Measurements from ENCODE around the gene ADCY3.
A peak's percentile ranks its signal among the peaks of the same experiment; 100 is the strongest.

The ADCY3 gene

DNA sequence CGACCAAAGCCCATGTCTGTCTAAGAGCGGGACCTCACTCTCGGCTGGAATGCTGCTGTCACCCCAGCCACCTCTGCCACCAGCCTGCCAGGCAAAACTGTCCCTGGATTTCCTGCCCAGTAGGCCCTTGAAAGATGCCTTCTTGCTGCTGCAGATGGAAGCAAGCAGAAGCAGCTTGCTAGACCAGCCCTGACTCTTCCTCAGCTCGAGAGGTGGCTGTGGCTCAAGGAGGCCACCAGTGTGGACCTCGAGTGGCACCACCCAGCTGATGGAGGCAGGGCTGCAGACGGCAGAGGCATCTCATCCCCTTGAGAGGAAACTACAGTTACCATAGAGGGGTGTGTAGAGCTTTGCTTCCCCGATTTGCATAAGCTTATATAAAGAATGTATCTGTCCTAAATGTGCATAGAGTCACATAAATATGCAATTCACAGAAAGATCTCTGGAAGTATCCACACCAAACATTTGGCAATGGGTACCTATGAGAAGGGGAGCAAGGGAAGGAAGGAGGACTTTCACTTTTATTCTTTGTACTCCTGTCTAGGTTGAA is 20.6 kb downstream of the ADCY3 start:
- DNase-seq: no peak

DNA sequence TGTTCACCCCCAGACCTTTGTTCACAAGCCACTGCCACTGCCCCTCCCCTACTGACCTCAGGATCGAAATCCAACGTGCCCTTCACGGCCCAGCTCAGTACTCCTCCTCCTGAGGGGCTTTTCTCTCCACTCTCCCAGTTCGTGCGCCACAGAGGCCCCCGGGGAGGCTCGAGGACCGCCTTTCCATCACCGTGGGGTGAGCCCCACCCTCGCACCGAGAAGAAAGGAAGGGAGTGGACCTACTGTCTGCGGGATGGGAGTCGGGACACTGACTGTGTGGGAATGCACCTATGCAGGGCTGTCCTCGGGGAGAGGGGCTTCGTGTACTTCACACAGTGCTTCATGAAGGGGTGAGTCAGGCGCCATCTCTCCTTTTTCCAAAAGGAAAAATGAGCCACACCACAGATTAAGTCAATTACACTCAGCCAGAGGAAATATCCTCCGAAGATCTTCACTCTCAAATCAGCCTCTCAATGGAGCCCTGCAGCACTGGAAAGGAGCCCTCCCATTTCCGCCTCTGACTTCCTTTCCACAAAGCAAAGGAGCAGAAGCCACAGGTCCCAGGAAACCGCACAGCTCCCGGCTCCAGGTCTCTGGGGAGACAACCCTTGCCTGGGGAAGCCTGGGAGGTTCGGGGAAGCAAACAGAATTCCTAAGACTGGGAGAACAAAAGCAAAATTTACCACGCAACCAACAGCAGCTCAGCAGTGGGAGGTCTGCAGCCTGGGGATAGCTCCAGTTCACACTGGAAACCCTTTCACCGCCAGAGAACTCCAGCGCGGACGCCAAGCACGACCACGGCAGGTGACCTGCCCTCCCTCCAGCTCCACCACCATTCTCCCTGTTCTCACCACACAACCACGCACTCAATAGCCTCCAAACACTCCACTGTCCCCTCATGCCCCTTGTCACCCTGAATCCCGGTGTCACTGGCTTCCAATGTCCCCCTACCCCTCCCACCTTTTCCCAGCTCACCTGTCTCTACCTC is 21.6 kb downstream of the ADCY3 start:
- peak; percentile 26 to 33 for DNase-seq

DNA sequence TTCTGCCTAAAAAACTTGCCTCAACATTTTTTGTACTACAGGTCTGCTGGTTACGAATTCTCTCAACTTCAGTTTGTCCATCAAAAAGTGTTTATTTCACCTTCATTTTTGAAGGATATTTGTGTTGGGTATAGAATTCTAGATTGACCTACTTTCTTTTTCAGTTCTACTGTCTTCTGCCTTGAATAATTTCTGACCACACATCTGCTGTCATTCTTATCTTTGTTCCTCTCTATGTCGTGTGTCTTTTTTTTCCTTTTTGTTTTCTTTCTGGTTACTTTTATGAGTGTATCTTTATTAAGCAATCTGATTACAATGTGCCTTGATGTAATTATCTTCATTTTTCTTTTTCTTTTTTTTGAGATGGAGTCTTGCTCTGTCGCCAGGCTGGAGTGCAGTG is 25.3 kb downstream of the ADCY3 start:
- DNase-seq: peak in 1 of 2 experiments; percentile 35

DNA sequence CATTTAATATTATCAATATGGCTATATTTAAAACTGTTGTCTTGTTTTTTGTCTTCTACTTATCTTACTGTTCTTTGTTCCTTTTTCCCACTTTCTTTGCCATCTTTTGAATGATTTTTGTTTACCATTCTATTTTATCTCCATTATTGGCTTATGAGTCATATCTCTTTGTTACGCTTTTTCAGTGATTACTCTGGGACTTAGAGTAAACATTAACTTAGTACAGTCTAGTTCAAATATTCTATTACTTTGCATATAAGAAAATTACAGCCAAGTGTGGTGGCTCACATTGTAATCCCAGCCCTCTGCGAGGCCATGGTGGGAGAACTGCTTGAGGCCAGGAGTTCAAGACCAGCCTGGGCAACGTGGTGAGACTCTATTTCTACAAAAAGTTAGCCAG is 26.1 kb downstream of the ADCY3 start:
- DNase-seq: no peak

DNA sequence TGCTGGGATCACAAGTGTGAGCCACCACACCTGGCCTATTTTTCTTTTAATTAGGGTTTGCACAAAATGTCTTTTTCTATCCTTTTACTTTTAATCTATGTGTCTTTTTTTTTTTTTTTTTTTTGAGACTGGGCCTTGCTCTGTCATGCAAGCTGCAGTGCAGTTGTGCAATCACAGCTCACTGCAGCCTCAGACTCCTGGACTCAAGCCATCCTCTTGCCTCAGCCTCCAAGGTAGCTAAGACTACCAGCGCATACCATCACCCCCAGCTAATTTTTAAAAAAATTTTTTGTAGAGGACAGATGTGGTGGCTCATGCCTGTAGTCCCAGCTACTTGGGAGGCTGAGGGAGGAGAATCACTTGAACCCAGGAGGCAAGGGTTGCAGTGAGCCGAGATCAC is 27.1 kb downstream of the ADCY3 start:
- no peak for DNase-seq

DNA sequence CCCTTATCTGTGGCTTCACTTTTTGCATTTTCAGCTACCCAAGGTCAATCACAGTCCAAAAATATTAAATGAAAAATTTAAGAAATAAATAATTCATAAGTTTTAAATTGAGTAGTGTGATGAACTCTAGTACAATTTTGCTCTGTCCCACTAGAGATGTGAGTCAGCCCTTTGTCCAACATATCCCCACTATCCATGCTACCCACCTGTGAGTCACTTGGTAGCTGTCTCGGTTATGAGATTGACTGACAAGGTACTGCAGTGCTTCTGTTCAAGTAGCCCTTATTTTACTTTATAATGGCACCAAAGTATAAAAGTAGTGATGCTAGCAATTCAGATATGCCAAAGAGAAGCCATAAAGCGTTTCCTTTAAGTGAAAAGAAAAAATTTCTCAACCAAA is 28.8 kb downstream of the ADCY3 start:
- no peak for DNase-seq

DNA sequence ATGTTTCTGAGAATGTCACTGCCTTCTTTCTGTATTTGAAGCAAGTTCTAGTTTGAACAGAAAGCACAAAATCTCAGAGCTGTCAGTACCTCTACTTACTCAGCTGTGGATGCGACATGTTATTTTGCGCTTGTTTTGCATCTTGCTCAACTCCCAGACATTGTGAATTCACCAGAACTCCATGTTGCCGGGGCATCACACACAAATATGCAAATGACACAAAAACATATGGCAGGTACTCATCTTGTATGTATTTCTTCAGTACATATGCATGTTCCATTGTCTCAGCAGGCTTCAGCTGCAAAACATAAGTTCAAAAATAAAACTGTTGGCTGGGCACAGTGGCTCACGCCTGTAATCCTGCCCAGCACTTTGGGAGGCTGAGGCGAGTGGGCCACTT is 30.8 kb downstream of the ADCY3 start:
- DNase-seq: no peak

DNA sequence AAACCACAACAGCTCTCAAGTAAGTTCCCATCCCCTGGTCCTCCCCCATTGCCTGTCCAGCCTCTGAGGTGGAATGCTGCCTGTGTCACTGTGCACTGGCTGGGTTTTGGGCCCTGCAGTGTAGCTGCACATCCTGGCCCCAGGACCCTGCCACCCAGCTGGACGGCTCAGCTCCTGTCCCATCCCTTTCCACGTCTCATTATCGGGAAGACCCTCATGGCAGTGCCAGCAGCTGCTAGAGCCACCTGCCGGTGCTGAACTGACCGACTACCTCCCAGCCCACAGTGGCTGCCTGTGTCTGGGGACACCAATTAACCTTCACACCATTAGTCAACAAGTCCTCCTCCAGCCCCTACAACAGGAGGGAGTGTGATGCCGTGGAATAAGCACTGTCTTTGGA is 31.9 kb downstream of the ADCY3 start:
- DNase-seq: no peak

DNA sequence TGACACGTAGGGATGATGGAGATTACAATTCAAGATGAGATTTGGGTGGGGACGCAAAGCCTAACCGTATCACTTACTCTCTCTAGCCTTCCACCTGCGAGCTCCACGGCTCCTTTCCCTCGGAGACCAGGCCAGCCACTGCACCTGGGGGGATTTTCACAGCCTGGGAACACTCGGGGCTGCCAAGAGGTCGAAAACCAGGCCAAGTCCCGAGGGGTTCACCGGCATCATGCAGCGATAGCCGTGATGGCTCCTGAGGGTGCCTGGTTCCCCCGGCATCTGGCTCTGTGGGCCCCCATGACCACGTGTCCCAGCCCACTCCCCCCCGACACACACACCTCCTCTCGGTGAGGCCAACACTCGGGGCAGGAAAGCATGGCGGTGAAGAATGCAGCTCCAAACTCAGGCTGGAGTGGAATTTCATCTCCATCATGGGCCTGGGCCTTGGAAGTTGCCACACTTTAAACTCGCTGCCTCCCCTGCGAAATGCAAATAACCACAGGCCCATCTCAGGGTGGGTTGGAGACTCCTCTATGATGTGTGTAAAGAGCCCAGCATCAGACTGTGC is 32.6 kb downstream of the ADCY3 start:
- no peak for DNase-seq

DNA sequence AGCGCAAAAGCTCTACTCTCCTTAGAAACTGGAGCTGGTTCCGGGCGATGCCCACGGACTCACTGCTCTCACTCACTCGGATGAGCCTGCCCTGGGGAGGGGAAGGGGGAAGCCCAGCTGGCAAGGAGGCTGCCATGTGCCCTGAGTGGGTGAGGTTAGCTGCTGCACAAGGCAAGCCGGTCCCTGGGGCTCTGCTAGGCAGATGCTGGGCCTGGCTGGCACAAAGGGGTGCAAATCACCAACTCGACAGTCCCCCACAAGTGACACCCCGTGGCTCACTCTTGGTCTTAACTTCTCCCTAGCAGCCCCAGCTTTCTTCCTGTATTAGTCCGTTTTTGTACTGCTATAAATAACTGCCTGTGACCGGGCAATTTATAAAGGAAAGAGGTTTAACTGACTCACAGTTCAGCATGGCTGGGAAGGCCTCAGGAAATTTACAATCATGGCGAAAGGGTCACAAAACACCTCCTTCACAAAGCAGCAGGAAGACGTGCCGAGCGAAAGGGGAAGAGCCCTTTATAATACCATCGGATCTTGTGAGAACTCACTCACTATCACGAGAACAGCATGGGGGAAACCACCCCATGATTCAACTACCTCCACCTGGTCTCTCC is 33.2 kb downstream of the ADCY3 start:
- peak; percentile 75 to 83 for DNase-seq

DNA sequence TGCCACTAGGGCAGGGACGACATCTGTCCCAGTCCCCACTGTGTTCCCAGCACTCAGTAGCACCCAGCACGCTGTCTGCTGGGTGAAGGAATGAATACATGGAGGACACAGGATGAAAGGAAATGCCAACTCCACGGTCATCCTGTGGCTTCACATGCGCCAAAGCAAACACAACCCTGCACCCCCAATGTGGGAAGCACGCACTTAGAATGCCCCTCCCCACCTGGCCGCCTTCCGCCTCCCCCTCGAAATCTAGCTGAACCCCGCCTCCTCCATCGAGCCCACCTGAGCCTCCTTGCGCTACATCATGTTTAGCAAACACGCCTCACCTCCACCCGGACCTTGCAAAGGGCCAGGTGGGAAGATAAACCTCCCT is 33.9 kb downstream of the ADCY3 start:
- no peak for DNase-seq

DNA sequence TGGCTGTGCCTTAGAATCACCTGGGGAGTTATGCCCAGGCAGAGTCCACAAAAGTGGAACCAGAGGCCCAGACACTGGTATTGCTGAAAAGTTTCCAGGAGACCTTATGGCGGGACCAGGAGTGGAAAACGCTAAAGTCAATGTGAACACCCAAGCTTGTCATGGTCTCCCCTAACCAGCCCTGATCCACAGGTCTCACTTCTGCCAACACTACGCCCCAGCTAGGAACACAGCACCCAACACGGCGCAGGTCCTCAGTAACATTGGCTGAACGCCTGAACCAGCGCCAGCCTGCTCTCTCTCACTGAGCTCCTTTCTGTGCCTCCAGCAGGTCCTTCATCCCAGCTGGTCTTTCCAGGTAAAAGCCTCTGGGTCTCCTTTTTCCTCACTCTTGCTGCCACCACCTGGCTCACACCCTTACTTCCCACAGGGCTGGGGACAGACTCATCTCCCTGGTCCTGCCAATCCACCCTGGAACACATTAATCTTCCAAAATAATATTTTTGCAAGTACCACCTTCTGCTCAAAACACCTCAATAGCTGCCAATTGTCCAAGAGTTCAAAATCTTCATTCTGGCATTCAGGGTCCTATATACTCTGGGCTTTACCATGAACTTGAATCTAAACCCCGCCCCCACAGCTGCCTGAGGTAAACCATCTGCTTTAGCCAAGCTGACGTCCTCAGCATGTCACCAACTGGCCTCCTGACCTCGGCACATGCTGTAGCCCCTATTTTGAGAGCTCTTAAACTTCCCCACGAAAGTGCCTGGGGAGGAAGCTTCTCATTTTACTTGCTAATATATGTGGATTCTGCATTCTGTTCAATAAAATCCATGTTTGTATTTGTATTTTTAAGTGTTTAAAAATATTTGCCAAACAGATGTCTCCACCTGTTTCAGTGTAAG is 34.6 kb downstream of the ADCY3 start:
- no peak for DNase-seq

DNA sequence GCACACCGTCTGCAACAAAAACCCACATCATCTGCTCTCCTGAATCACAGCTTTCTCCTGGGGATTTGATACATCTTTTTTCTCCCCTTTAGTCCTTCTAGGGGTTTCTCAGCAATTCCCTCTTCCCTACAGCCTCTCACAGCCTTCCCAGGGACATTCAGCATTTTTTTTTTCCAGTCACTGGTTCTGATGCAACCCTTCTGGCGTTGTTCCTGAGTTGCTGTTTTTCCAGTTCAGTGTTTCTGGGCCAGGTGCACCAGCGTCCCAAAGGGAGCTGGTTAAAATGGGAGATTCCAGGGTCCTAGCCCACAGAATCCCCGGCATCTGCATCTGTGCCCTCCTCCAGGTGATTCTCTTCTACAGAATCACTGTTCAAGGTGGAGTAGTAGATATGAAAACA is 36.1 kb downstream of the ADCY3 start:
- DNase-seq: no peak

DNA sequence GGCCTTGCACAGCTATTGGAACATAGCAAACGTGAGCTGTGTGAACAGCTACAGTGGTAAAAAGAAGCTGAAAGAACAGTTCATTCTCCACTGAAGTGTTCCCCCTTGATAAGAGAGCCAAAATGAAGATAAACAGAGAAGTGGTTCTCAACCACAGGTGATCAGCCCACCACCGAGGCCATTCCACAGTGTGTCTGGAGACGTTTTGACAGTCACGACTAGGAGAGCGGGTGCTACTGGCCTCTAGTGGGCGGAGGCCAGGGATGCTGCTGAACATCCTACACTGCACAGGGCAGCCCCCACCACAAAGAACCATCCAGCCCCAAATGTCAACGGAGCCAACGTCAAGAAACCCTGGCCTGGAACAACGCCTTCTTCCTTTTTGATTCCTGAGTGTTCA is 38.4 kb downstream of the ADCY3 start:
- DNase-seq: no peak

DNA sequence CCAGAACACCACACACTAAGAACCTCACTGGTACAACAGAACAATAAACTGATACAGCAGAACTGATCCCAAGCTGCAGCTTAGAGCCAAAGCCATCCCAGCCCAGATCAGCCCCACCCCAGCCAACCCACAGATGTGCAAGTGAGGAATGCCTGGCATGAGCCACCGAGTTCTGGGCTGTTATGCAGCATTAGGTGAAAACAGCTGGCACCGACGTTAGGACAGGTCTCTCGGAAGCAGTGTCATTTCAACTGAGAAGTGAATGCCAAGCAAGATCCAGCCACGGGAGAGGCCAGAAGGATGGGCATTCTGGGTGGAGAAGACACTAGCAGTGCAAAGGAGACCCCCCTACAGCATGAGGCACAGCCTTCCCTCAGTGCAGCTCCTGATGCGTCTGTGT is 38.9 kb downstream of the ADCY3 start:
- no peak for DNase-seq

DNA sequence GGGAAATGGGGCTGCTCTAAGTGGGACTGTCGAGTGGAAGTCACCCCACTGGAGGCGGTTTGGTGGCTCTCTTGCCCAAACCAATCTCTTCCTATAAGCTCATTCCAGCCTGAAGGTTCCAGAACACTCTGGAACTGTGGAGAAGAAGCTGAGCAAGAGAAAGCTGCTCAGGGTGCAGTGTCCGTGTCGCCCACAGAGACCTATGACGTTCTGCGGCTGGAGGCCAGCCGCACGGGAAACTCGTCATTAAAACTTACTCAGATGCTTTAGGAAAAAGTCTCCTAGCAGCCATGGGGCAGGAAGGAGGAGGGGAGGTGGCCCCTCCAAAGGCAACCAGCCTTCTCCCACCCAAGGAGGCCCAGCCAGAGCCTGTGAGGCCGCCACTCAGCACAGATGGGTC is 41.7 kb downstream of the ADCY3 start:
- no peak for DNase-seq

DNA sequence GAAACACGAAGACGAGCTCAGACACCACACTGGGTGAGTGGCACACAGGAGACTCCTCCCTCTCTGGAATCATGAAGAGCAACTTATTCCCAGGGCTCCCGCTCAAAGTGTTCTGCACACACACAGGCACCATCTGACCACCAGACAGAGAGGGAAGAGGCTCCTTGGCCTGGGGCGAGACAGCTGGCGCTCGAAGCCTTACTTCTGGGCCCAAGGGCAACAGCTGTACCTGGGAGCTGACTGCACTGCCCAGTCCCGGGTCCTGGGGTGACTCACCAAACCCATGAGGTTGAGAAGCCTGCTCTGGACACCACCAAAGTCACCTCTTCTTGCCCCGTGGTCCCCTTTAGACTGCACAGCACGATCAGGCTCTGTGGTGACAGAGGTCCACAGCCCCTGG is 42.4 kb downstream of the ADCY3 start:
- DNase-seq: no peak

DNA sequence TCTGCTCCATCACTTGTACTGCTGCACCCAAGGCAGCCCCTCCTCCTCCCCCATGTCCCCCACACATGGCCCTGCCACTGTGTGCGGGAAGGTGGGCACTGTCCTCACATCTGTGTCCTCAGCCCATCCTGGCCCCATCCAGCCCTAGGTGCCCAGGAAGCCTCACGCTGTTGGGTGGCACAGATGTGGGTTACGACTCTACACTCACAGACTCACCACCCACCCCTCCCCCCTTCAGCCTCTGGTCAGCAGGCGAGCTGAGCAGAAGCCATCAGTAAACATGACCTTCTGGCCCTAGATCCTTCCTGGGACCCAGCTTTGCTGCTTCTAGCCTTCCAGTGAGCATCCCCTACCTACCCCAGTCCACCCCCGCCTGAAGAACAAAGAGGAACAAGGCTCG is 43.0 kb downstream of the ADCY3 start:
- no peak for DNase-seq

DNA sequence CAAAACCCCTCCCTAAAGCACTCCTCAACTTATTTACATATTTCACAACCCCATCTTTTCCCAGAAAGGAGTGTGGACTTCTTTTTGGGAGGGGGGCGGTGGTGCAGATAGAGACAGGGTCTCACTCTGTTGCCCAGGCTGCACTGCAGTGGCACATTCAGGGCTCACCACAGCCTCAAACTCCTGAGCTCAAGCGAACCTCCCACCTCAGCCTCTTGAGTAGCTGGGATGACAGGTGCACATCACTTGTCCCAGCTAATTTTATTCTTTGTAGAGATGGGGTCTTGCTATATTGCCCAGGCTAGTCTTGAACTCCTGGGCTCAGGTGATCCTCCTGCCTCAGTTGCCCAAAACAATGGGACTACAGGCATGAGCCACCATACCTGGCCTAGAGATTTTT is 44.1 kb downstream of the ADCY3 start:
- DNase-seq: no peak

DNA sequence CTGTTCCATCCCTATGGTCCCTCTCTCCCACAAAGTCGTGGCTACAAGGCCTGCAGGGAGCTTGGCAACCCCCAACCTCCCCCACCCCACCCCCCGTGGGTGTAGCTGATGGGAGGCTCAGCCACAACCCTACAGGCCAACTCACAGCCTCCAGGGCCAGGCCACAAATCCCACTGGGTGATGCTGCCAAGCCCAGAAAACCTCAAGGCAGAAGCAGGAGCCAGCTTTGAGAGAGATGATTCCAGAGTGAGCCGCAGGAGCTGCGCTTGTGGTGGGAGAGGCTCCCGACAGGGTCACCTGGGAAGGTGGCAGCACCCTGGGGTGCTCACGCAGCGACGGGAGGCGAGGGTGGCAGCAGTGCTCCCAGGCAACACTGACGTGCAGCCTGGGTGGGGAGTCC is 44.8 kb downstream of the ADCY3 start:
- DNase-seq: no peak

DNA sequence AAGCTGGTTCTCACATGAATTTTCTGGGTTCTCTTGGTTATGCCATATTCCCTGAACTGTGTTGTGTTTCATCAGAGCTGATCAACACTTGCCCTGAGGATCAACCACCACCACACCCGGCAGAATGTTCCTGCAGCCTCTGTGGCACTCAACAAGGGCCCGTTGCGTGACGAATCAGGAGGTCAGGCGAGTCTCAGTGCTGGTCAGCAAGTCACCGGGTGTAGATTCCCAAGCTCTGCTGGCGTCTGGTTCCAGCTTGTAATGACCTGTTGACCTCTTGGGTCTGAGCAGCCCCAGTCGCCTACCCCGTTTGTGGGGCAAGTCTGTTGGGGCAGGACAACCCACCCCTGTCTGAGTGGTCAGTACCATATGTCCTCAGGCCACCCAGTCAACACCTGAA is 46.0 kb downstream of the ADCY3 start:
- DNase-seq: no peak

DNA sequence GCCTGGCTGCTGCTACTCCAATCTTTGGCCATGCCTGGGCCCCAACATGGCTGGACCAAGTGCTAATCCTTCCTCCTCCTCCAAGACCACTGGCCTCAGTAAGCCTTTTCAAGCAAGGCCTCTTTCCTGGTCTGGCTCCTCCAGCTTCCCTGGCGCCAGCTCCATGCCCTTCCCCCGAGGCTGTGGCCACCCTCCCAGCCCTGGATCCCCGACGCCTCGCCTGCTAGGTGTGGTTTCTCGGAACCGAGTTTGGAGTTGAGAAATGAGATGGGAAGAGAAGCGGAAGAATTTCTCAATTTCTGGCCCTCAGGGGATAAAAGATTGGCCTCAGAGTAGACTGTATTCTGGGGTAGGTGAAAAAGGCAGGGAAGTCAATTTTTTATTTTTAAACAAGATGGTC is 46.4 kb downstream of the ADCY3 start:
- DNase-seq: no peak
